ENCODE results near the gene MISP.

Gene MISP

GRCh38 chr19:781800-782184 lies 30.9 kb downstream of the MISP start:
- DNase-seq: no peak

- DNase-seq: no peak
These were observed 31.4 kb downstream of the MISP start for GRCh38 chr19:782185-782877.

GRCh38 chr19:782878-783668 lies 32.2 kb downstream of the MISP start:
- no peak for DNase-seq

DNA sequence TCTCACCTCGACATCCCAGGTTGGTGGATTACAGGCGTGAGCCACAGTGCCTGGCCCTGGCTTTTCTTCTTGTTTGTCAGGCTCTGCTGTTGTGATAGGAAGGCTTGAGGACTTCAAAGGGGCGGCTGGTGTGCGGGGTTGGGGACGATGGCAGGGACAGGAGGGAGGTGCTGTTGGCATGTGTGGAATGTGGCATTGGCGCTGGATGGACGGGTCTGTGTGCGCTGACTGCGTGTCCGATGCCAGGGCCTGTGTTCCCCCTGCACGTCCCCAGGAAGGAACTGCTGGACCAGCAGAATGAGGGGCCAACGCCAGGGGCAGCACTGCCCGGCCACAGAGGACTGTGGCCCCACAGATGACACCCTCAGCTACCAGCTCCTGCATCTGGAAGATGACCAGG lies 33.6 kb downstream of the MISP start:
- DNase-seq: no peak

GRCh38 chr19:787536-787935 lies 36.6 kb downstream of the MISP start:
- DNase-seq: no peak

GRCh38 chr19:788686-788982 lies 37.7 kb downstream of the MISP start:
- no peak for DNase-seq

DNA sequence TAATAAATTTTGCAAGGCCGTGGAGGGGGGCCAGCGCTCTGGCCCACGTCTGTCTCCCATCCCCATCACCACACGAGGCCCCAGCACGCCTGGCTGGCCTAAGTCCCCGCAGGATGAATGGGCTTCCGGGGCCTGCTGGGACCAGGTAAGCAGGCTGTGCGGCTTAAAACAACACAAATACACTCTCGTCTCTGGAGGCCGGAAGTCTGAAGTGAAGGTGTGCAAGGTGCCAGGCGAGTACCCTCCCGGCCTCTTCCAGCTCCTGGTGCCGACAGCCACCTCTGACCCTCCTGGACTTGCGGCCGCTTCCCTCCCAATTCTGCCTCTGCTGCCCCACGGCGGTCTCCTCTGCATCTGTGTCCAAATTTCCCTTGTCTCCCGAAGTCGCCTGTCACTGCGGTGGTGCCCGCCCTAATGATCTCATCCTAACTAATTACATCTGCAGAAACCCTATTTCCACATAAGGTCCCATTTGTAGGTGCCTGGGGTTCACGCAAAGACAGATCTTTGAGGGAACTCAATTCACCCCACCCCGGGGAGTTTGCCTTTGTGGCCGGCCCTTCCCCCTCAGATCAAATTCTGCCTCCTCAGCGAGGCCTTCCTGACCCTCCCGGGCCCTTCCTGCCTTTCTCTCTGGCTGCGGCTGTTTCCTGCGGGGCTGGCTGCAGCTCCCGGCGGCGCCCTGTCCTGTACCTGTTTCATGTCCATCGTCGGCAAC lies 38.2 kb downstream of the MISP start:
- DNase-seq: no peak

DNA sequence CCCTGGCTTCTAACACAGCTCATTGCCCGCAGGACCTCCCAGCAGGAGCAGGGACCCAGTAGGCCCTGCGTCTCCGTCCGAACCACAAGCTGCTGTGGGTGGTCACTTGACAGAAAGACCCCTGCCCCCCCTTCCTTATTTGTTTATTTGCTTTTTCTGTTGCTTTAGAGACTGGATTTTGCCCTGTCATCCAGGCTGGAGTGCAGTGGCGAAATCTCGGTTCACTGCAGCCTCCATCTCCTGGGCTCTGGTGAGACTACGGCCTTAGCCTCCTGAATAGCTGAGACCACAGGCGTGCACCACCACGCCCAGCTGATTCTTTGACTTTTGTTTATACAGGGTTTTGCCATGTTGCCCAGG lies 38.8 kb downstream of the MISP start:
- DNase-seq: no peak

DNA sequence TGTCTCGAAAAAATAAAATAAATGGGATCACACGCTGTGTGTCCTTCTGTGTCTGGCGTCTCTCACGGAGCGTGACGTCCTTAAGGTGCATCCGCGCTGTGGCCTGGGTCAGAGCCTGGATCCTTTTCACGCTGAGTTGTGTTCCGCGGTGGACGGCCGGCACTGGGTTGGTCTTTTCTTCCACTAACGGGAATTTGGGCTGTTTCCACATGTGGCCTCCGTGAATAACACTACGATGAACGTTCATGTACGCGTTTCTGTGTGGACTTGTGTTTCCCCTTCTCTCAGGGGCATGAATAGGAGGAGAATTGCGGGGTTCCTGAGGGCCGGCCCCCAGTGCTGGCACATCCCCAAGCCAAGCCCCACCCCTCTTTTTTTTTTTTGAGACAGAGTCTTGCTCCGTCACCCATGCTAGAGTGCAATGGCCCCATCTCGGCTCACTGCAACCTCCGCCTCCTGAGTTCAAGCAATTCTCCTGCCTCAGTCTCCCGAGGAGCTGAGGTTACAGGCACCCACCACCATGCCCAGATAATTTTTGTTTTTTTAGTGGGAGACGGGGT lies 40.2 kb downstream of the MISP start:
- DNase-seq: no peak

GRCh38 chr19:791567-792305 lies 40.8 kb downstream of the MISP start:
- no peak for DNase-seq

- DNase-seq: no peak
These were observed 41.5 kb downstream of the MISP start for GRCh38 chr19:792306-792885.

DNA sequence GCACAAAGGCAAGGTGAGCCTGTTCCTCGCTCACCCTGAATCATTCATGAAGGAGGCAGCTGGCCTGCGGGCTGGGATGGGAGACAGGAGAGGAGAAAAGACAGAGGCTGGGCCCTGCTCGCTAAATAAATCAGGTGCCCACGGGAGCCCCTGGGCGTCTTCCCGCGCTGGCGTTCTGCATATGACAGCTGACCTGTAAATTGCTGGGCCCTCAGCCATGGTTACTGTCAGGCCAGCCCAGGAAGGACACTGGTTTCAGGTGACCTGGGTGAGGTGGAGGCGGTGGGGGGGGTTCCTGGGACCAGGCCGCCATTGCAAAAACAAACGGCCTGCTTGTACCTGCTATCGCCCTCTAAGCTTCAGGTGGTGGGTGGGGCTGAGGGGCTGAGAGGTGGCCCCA lies 42.9 kb downstream of the MISP start:
- DNase-seq: no peak

- no peak for DNase-seq
These were observed 44.2 kb downstream of the MISP start for GRCh38 chr19:795073-795611.

DNA sequence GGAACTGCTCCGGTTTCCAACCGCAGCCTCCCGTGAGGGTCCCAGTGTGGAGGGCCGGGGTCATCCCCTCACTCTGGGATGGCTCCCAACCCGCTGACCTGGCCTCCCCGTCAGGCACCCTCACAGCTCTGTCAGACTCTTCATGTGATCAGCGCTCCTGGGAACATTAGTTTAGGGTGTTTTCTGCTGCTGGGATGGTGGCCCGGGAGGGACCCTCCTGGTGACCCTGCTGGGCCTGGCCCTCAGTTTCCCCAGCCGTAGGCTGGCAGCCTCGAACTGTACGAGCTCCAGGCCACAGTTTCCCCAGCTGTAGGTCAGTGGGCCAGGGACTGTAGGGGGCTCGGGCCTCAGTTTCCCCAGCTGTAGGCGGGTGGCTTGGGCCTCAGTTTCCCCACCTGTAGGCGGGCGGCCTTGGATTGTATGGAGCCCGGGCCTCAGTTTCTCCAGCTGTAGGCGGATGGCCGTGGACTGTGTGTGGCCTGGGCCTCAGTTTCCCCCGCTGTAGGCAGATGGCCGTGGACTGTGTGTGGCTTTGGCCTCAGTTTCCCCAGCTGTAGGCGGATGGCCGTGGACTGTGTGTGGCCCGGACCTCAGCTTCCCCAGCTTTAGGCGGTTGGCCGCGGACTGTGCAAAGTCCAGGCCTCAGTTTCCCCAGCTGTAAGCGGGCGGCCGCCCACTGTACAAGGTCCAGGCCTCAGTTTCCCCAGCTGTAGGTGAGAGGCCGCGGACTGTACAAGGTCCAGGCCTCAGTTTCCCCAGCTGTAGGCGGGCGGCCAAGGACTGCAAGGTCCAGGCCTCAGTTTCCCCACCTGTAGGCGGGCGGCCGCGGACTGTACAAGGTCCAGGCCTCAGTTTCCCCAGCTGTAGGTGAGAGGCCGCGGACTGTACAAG lies 45.0 kb downstream of the MISP start:
- no peak for DNase-seq

DNA sequence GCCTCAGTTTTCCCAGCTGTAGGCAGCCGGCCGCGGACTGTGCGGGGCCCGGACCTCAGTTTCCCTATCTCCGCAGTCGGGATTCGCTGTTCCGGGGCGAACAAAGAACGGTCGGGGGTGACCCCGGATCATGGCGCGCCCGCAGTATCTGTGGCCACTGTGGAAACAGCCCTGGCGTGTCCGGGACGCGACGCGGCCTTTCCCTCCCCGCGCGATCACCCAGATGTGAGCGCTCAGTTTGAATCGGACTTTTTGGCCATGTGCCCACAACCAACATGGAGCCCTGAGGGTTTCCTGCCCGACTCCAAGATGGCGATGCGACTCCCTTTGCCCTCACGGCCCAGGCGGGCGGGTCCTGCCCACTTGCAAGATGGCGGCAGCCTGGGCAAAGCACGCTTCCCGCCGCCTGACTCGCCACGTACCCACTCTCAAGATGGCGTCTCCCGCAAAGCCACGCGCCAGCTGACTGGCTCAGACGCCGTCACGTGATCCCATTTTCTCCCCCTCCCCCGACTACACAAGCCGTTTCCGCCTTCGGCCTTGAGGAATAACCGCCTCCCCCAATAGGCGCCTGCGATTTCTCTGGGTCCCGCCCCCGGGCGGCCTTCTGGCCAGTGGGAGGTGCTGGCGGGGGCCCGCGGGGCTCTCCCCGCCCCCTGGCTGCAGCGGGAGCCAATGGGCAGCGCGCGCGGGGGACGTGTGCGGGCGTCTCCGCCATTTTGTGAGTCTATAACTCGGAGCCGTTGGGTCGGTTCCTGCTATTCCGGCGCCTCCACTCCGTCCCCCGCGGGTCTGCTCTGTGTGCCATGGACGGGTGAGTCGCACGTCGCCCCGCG lies 46.0 kb downstream of the MISP start, which contains the start of gene PTBP1:
PTBP1 (plus strand) TSS at position 761 of the 836 bp plus-strand sequence; CDS start at position 807, 46 bp downstream.
- DNase-seq: peak; percentile 98 to 99

- DNase-seq: peak; percentile 88 to 92
These were observed 46.9 kb downstream of the MISP start for GRCh38 chr19:797528-798414.

- DNase-seq: peak; percentile 27 to 46
These were observed 47.6 kb downstream of the MISP start for GRCh38 chr19:798415-799075.

DNA sequence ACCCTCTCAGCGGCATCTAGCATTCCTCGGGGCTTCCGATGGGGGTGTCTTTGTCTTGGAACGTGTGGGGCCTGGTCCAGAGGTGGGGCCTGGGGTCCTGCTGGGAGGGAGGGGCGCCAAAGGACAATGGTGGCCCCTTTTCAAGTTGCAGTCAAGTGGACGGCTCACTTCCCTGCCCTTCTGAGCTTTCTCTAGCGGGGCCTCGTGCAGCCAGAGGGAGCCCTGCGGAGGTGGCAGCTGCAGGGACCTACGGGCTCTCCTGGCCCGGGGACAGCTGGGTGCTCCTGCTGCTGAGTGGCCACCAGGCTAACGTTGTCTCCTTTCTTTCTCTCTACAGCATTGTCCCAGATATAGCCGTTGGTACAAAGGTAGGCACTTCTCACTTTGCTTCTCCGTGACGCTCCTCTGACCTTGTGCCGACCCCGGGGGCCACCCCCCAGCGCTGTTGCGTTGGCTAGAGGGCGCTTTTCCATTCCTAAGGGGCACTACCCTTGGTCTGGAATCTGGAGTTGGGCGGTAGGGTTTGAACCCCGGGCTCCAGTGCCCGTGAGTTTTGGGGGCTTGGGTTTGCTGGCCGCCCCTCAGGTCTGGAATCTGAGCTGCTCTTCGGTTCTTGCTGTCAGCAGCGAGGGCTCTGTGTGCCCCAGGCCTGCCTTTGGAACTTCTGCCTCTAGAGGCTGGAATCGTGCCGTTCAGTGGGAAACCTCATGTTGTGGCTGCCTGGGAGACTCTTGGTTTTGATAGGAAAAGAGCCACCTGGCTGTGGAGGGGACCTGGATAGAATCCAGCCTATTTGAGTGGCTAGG lies 48.4 kb downstream of the MISP start:
- peak in 1 of 2 donors; percentile 37 for DNase-seq
